GM12865 (cell line): ENCODE measurements around the gene MYL9.

Experiments used
- DNase-seq: peaks from one replicate; pipeline ENCODE4 v3.0.0; 2010; ENCODE audit warnings: low read depth
- H3K4me3 ChIP-seq: 2 replicates; pipeline ENCODE4 v1.5.1; 2011; ENCODE audit warnings: mild to moderate bottlenecking, low read depth, low read length, control low read depth
- TF ChIP-seq, protein P1 (sequence below): IDR thresholded peaks from 2 replicates; pipeline ENCODE4 v1.5.1; 2011; ENCODE audit warnings: low read length, control low read depth, low read depth, inconsistent platforms; ENCODE audit not compliant: insufficient read depth; ENCODE audit errors: missing control alignments

The MYL9 gene

DNA sequence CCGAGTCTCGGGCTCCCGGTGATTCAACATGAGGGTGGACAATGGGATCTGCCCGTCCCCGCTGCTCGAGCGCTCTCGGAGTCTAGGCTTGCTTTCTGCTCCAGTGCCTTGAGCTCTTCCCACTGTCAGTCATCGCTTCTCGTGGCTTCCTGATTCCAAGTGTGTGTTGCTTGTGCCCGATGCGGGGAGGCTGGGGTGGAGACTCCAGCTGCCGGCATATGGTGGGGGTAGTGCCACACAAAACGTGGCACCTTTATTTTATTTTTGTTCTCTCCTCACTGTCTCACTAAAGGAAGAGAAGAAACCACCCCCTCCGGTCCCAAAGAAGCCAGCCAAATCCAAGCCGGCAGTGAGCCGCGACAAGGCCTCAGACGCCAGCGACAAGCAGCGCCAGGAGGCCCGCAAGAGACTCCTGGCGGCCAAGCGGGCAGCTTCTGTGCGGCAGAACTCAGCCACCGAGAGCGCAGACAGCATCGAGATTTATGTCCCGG is 14.8 kb upstream of the MYL9 start:
- TF ChIP-seq, protein P1, sequence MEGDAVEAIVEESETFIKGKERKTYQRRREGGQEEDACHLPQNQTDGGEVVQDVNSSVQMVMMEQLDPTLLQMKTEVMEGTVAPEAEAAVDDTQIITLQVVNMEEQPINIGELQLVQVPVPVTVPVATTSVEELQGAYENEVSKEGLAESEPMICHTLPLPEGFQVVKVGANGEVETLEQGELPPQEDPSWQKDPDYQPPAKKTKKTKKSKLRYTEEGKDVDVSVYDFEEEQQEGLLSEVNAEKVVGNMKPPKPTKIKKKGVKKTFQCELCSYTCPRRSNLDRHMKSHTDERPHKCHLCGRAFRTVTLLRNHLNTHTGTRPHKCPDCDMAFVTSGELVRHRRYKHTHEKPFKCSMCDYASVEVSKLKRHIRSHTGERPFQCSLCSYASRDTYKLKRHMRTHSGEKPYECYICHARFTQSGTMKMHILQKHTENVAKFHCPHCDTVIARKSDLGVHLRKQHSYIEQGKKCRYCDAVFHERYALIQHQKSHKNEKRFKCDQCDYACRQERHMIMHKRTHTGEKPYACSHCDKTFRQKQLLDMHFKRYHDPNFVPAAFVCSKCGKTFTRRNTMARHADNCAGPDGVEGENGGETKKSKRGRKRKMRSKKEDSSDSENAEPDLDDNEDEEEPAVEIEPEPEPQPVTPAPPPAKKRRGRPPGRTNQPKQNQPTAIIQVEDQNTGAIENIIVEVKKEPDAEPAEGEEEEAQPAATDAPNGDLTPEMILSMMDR = no peak
- H3K4me3 ChIP-seq = no peak overlapping the region
- DNase-seq = no peak

DNA sequence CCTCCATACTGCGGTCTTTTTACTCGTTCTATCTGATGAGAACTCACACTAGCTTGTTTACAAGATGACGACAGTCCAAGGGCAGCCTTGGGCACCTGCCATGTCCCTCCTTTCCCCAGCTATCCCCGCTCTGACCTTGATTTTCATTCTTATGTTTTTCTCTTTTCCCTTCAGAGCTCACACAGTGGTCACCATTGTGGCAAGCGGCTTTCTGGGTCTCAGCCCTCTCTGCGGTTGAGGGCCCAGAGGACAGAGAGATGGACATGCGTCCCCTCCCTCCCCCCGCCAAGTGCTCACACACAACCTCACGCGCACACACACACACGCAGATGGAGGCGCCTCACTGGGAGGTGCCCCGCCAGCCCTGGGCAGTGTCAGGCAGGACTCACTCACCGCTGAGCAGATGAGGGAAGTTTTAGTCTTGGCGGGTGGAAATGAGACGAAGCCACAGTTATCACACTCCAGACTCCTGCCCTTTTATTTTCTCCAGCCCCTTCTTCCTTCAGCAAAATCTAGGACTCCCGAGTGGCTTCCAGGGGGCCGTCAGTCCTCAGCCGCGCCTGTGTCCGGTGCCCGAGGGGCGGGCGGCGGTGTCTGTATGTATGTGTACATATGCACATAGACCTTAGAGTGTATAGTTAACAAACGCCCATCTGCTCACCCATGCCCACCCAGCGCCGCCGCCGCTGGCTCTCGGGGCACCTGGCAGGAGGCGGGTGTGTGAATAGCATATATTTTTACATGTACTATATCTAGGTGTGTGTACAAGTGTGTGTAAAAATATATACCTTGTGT is 13.8 kb upstream of the MYL9 start:
- TF ChIP-seq, protein P1 = no peak
- no peak for DNase-seq
- no peak overlapping the region for H3K4me3 ChIP-seq

DNA sequence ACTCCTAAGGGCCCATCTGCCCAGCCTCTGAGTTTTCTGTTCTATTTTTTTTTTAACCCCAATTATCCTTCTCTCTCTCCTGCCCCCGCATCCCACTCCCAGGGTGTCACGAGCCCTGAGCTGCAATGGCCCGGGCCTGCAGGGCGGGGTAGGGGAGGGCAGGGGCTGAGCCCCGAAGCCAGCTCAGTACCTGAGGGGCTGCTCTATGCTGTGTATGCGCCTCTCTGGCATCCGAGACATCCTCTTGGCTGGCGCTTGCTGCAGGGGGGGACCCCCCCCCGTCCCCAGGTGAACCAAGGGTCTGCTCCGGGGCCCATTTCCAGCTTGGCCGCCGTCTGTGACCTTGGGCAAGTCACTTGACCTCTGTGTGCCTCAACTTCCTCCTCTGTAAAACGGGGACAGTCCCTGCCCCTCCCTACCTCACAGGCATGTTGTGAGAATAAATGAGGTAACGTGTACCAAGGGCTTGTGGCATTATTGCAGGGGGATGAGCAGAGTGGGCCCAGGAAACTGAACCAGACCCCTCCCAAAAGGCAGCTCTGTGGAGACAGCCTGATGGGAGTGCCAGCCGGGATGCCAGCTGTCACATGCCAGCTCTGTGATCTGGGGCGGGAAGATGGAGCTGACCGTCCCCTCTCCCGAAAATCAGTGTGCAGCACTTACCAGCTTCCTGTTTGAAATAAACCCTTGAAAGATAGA is 13.0 kb upstream of the MYL9 start:
- no peak for DNase-seq
- no peak overlapping the region for H3K4me3 ChIP-seq
- TF ChIP-seq, protein P1 = no peak

DNA sequence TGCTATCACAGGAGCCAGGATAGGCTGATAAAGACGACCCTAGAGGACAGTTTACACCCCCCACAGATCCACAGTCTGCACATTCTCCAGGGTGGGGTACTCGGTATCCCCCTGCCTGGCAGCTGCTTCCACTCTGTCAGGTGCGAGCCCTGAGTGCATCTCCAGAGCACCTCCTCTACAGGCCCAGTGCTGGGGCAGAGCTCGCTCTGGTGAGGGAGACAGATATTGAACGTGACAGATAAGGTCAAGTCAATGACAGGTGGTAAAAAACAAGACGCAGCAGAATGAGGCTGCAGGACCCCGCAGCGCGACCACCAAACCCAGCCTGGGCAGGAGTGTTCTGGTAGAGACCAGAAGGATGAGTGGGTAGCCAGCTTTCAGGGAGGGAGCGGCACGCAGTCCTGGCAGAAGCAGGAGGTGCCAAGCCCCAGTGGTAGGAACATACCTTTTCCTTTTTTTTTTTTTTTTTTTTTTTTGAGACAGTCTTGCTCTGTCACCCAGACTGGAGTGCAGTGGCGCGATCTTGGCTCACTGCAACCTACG is 12.4 kb upstream of the MYL9 start:
- TF ChIP-seq, protein P1 = no peak
- no peak overlapping the region for H3K4me3 ChIP-seq
- no peak for DNase-seq

DNA sequence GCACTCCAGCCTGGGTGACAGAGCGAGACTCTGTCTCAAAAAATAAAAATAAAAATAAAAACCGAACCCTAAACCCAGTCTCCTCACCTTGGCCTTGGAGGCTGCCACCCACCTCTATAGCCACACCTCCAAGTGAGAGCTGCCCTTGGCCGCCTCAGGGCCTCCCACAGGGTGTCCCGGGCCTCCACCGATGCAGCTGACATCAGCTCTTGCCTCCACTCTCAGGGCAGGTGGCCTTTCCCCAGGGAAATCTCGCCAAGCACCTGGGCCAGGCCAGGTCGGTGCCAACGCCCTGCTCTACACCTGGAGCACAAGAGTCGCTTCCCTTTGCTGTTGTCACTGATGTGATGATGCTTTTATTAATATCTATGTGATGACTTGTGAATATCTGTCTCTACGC is 8.9 kb upstream of the MYL9 start:
- DNase-seq = no peak
- TF ChIP-seq, protein P1 = no peak
- no peak overlapping the region for H3K4me3 ChIP-seq

DNA sequence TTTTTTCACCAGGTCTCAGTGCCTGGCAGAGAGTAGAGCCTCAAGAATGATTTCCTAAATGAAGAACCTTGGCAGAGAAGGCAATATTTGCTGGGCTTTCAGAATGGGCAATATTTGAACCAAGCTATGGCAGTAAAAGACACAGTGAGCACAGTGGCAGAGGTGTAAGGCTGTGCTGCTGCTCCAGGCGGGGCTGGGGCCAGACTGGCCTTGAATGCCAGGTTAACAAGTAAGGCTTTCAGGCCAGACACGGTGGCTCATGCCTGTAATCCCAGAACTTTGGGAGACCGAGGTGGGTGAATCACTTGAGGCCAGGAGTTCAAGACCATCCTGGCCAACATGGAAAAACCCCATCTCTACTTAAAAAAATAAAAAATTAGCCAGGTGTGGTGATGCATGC is 8.5 kb upstream of the MYL9 start:
- H3K4me3 ChIP-seq = no peak overlapping the region
- no peak for DNase-seq
- TF ChIP-seq, protein P1 = no peak
